AG04449 (cell line): ENCODE data around the gene GSG1L.
A peak's percentile ranks its signal among the peaks of the same experiment; 100 is the strongest.

ENCODE experiments used
- CTCF ChIA-PET: fragments of 350-600 bp; formaldehyde crosslinking; extraction: SDS; loops from one replicate; lab custom pipeline; 2021; ENCODE audit warnings: antibody characterized with exemption; lab: Yijun Ruan, JAX
- POLR2A ChIA-PET: fragments of 400-600, 350-600 bp; formaldehyde crosslinking; extraction: SDS; loops from one replicate; lab custom pipeline; 2020; ENCODE audit warnings: antibody characterized with exemption, inconsistent platforms; lab: Yijun Ruan, JAX
- DNase-seq: peaks from one replicate; pipeline ENCODE4 v3.0.0-alpha.2; 2010; ENCODE audit warnings: low read depth, low spot score
- H3K4me3 ChIP-seq: 2 replicates; pipeline ENCODE4 v1.5.1; 2011; ENCODE audit warnings: low read depth, mild to moderate bottlenecking, control low read depth, low read length
- CTCF ChIP-seq: IDR thresholded peaks from one replicate; pipeline ENCODE4 v1.5.1; 2011; ENCODE audit warnings: mild to moderate bottlenecking, moderate library complexity, low read length, control low read depth, inconsistent platforms; ENCODE audit not compliant: insufficient read depth; ENCODE audit errors: missing control alignments

Gene GSG1L

DNA sequence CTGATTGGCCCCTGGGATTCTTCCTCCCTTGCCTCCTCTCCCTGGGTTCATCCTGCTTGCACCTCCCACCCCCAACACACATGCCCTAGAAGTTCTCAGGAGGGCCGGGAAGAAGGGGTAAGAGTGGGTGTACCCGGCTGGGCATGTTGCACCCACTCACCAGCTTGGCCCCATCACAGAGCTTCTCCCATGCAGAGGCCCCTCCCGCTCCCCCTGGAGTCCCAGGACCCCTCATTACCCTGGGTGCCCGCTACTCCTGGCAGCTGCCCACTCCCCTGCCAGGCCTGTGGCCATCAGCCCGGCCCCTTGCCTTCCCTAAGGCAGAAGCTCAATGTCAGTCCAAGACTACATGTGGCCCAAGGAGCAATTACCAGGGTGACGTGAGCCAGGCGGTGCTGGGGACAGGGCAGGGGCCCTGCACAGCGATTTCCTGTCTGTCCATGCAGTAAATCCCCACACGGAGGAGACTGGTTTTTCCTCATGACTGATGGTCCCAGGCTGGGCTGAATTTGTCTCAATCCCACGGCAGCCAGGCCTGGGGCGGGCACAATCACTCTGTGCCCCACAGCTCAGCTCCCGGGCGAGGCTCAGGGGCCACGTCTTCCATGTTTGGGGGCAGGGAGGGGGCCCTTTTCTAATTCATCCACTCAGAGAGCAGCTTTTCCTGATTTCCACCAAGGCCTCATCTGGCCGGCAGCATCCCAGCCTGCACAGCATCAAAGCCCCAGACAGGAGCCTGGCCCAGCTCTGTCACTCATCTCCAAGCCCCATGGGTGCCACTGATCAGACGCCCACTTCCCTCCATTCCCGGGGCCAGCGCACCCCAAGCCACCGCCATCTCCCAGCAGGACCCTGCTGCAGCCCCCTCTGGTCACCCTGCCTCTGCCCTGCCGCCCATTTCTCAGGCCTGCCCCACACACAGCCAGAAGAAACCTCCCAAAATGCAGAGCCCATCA lies 278.9 kb downstream of the GSG1L start:
- TF ChIP-seq CTCF: no peak
- ChIA-PET CTCF (no interaction called here), POLR2A (no interaction called here)
- DNase-seq: no peak
- H3K4me3 ChIP-seq: no peak overlapping the region

- DNase-seq: no peak
- no peak overlapping the region for H3K4me3 ChIP-seq
- POLR2A ChIA-PET: no interaction called here
- CTCF ChIA-PET: interaction anchor here (1.5 kb wide), 1 partner anchor 142 kb away, joined by 3 read pairs; no protein-coding TSS in a partner anchor
- TF ChIP-seq CTCF: no peak
Measured at GRCh38 chr16:27781981-27782880, 281.3 kb downstream of the GSG1L start.

GRCh38 chr16:27781195-27781524 lies 282.4 kb downstream of the GSG1L start:
- POLR2A ChIA-PET: no interaction called here

DNA sequence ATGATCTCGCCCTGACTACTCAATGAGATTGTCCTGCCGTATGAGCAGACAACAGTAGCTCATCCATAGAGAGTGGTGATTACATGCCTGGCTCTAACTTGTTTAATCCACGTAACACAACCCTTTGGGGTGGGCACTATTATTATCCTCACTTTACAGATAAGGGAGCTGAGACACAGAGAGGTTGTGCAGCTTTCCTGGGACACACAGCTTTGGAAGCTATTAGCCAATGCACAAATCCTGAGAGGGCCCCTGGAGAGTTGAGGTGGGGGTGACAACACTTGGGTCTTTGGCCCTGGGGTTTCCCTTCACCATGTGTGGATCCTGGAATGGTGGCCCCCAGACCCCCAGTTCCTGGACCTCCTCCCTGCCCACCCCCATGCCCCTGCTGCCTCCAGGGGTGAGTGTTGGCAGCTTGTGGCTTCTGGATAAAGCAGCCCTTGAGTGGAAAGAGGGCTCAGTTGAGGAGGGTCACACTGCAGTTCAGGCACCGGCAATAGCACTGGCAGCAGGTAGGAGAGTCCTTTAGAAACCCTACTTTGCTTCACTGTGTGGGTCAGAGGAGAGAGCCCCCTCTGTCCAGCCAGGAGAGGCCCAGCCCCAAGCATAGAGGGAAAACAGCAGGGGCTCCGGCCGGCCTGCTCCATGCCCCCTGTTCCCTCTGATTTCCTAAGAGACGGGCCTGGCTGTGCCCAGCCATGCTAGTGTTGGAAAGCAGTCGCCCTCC lies 282.9 kb downstream of the GSG1L start:
- H3K4me3 ChIP-seq: no peak overlapping the region
- no peak for TF ChIP-seq CTCF
- ChIA-PET CTCF (interaction anchor here (1.0 to 3.2 kb wide), 11 partner anchors 8 to 300 kb away, joined by 3 to 39 read pairs (median 6); no protein-coding TSS in a partner anchor), POLR2A (no interaction called here)
- DNase-seq: no peak

More at GRCh38 chr16:27781195-27781524, 282.4 kb downstream of the GSG1L start:
- no peak for TF ChIP-seq CTCF
- no peak for DNase-seq
- H3K4me3 ChIP-seq: no peak overlapping the region
- CTCF ChIA-PET: interaction anchor here (1.5 to 3.2 kb wide), 2 partner anchors 141 to 291 kb away, joined by 3 to 39 read pairs; no protein-coding TSS in a partner anchor

DNA sequence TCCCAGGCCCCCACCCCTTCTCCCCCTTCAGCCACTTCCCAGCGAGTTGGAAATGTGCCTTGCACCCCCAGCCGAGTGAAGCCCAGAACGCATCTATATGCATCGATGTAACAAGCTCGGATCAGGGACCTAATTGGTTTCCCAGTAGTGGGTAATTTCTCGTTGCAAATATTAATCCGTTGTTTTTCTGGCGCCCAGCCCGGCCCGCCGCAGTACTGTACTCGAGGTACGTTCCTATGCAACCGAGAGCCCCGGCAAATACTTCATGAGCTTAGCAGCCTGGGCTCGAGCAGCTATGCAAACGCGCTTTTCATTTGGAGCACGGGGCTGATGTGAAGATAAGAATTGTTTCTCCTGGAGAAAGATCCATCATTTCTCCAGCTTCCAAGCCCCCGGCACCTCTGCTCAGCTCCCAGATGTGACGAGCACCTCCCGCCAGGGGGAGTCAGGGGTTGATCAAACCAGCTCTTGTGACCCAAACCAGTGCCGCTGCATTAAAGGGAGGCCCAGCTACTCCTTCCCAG lies 283.8 kb downstream of the GSG1L start:
- ChIA-PET POLR2A (no interaction called here), CTCF (interaction anchor here (0.6 to 3.2 kb wide), 14 partner anchors 8 to 301 kb away, joined by 3 to 39 read pairs (median 4); no protein-coding TSS in a partner anchor)
- DNase-seq: no peak
- no peak overlapping the region for H3K4me3 ChIP-seq
- peak; percentile 65 for TF ChIP-seq CTCF
